Subcutaneous preadipocyte (primary cell): Measurements from ENCODE around the gene ABCD3. TPM values are rescaled to one million over a fixed set of nuclear protein-coding genes. Genes with fewer than 3 reads are reported as not detected.

Source experiments
- total RNA-seq: library from RNA; depleted of rRNA; stranded (reverse); fragments of >200 nt; gene quantifications from 2 replicates; pipeline ENCODE4 v1.2.3, GENCODE V29; 2012

ABCD3 gene
- 26.1 and 30.1 TPM in 2 replicates for total RNA-seq

GRCh38 chr1:94417978-94418663 is at the start of gene ABCD3:
ABCD3 (plus strand) TSS chr1:94418389; CDS start chr1:94418479, 90 bp downstream.

GRCh38 chr1:94541246-94542087 is 123.3 kb downstream of the ABCD3 start, which contains the start of gene F3:
F3 (minus strand) TSS chr1:94541759; CDS start chr1:94541636, 123 bp downstream.

Other genes starting within 250 kb of the ABCD3 start
- 44.8 and 59.2 TPM in 2 replicates for gene ARHGAP29, start 180.8 kb upstream of the ABCD3 start, total RNA-seq
- 29.0 and 42.8 TPM in 2 replicates for gene F3, start 123.4 kb downstream of the ABCD3 start, total RNA-seq